ENCODE measurements around the gene CYP26A1. TPM values are rescaled to one million over a fixed set of nuclear protein-coding genes. Genes with fewer than 3 reads are reported as not detected.

CYP26A1 gene
- not detected for total RNA-seq

GRCh38 chr10:93073539-93074146 lies at the start of gene CYP26A1:
TSS of gene CYP26A1 (plus strand) at chr10:93073893. CDS start at chr10:93073935, 42 bp downstream.
- no peak for DNase-seq
- Mint-ChIP-seq H3K9me3 (no peaks in the 10 kb centered on the region), H3K36me3 (no peaks in the 10 kb centered on the region), H3K4me3 (peak within 1 kb of the TSS; percentile 63), H3K27ac (no peak within 1 kb of the TSS), H3K27me3 (peaks cover 75% of the 10 kb centered on the region), H3K4me1 (ENCODE audit: low read depth) (peaks cover 33% of the 10 kb centered on the region)
- intact Hi-C loops (cut with micrococcal nuclease) = loop anchor here (10.0 kb wide), 1 partner anchor 379 kb away; no protein-coding TSS in a partner anchor
- POLR2A ChIA-PET = no interaction called here
- CTCF ChIA-PET = interaction anchor here (1.1 to 1.5 kb wide), 3 partner anchors 9 to 409 kb away, joined by 3 to 4 read pairs (median 3); partner anchors contain the start of gene MYOF

- no peak overlapping the region for H3K4me3 Mint-ChIP-seq
- DNase-seq = no peak
- no peaks in the 10 kb centered on the region for H3K4me1 Mint-ChIP-seq (ENCODE audit: low read depth)
- H3K27ac Mint-ChIP-seq = no peak overlapping the region
- CTCF ChIA-PET = no interaction called here
- intact Hi-C loops (cut with micrococcal nuclease) = no loop called here
- H3K36me3 Mint-ChIP-seq = peaks cover 4% of the 10 kb centered on the region
- POLR2A ChIA-PET = no interaction called here
- H3K27me3 Mint-ChIP-seq = no peaks in the 10 kb centered on the region
- no peaks in the 10 kb centered on the region for H3K9me3 Mint-ChIP-seq
These were observed 47.6 kb upstream of the CYP26A1 start for GRCh38 chr10:93026072-93026471.

GRCh38 chr10:93027508-93027907 lies 46.2 kb upstream of the CYP26A1 start:
- ChIA-PET POLR2A (no interaction called here), CTCF (no interaction called here)
- Mint-ChIP-seq H3K9me3 (no peaks in the 10 kb centered on the region), H3K27ac (no peak overlapping the region), H3K4me3 (no peak overlapping the region), H3K4me1 (ENCODE audit: low read depth) (no peaks in the 10 kb centered on the region), H3K27me3 (no peaks in the 10 kb centered on the region), H3K36me3 (peaks cover 4% of the 10 kb centered on the region)
- DNase-seq = no peak
- intact Hi-C loops (cut with micrococcal nuclease) = no loop called here

GRCh38 chr10:93028883-93029282 lies 44.8 kb upstream of the CYP26A1 start:
- H3K27me3 Mint-ChIP-seq = no peaks in the 10 kb centered on the region
- H3K4me3 Mint-ChIP-seq = no peak overlapping the region
- H3K36me3 Mint-ChIP-seq = peaks cover 4% of the 10 kb centered on the region
- ChIA-PET POLR2A (no interaction called here), CTCF (no interaction called here)
- H3K9me3 Mint-ChIP-seq = no peaks in the 10 kb centered on the region
- no peaks in the 10 kb centered on the region for H3K4me1 Mint-ChIP-seq (ENCODE audit: low read depth)
- intact Hi-C loops (cut with micrococcal nuclease) = no loop called here
- DNase-seq = no peak
- H3K27ac Mint-ChIP-seq = no peak overlapping the region

- H3K27me3 Mint-ChIP-seq = no peaks in the 10 kb centered on the region
- no peaks in the 10 kb centered on the region for H3K9me3 Mint-ChIP-seq
- CTCF ChIA-PET = interaction anchor here (1.1 kb wide), 1 partner anchor 8 kb away, joined by 3 read pairs; no protein-coding TSS in a partner anchor
- H3K4me1 Mint-ChIP-seq (ENCODE audit: low read depth) = no peaks in the 10 kb centered on the region
- peaks cover 4% of the 10 kb centered on the region for H3K36me3 Mint-ChIP-seq
- H3K27ac Mint-ChIP-seq = no peak overlapping the region
- intact Hi-C loops (cut with micrococcal nuclease) = no loop called here
- POLR2A ChIA-PET = no interaction called here
- H3K4me3 Mint-ChIP-seq = no peak overlapping the region
- DNase-seq = no peak
These were observed 43.3 kb upstream of the CYP26A1 start for GRCh38 chr10:93030409-93030808.

GRCh38 chr10:93032105-93032808 lies 41.4 kb upstream of the CYP26A1 start:
- POLR2A ChIA-PET = no interaction called here
- CTCF ChIA-PET = interaction anchor here (1.0 kb wide), 1 partner anchor 67 kb away, joined by 5 read pairs; no protein-coding TSS in a partner anchor
- intact Hi-C loops (cut with micrococcal nuclease) = no loop called here
- Mint-ChIP-seq H3K4me3 (no peak overlapping the region), H3K9me3 (no peaks in the 10 kb centered on the region), H3K36me3 (peaks cover 4% of the 10 kb centered on the region), H3K27me3 (no peaks in the 10 kb centered on the region), H3K27ac (no peak overlapping the region), H3K4me1 (ENCODE audit: low read depth) (no peaks in the 10 kb centered on the region)
- no peak for DNase-seq

GRCh38 chr10:93032809-93033137 lies 40.9 kb upstream of the CYP26A1 start:
- CTCF ChIA-PET = interaction anchor here (1.0 kb wide), 1 partner anchor 68 kb away, joined by 5 read pairs; no protein-coding TSS in a partner anchor

GRCh38 chr10:93034426-93034825 lies 39.3 kb upstream of the CYP26A1 start:
- H3K4me3 Mint-ChIP-seq = no peak overlapping the region
- POLR2A ChIA-PET = no interaction called here

More at GRCh38 chr10:93032809-93033137, 40.9 kb upstream of the CYP26A1 start:
- Mint-ChIP-seq H3K9me3 (no peaks in the 10 kb centered on the region), H3K36me3 (peaks cover 2% of the 10 kb centered on the region), H3K27ac (no peak overlapping the region), H3K4me3 (no peak overlapping the region), H3K4me1 (ENCODE audit: low read depth) (no peaks in the 10 kb centered on the region), H3K27me3 (no peaks in the 10 kb centered on the region)
- intact Hi-C loops (cut with micrococcal nuclease) = no loop called here
- no peak for DNase-seq
- POLR2A ChIA-PET = no interaction called here

GRCh38 chr10:93039110-93039509 lies 34.6 kb upstream of the CYP26A1 start:
- POLR2A ChIA-PET = no interaction called here

More at GRCh38 chr10:93034426-93034825, 39.3 kb upstream of the CYP26A1 start:
- intact Hi-C loops (cut with micrococcal nuclease) = no loop called here
- Mint-ChIP-seq H3K27ac (no peak overlapping the region), H3K9me3 (no peaks in the 10 kb centered on the region), H3K36me3 (peaks cover 2% of the 10 kb centered on the region), H3K27me3 (no peaks in the 10 kb centered on the region), H3K4me1 (ENCODE audit: low read depth) (no peaks in the 10 kb centered on the region)
- DNase-seq = no peak
- CTCF ChIA-PET = no interaction called here

GRCh38 chr10:93039721-93040120 lies 34.0 kb upstream of the CYP26A1 start:
- CTCF ChIA-PET = interaction anchor here (1.7 kb wide), 1 partner anchor 77 kb away, joined by 3 read pairs; no protein-coding TSS in a partner anchor
- no peaks in the 10 kb centered on the region for H3K4me1 Mint-ChIP-seq (ENCODE audit: low read depth)
- no peaks in the 10 kb centered on the region for H3K9me3 Mint-ChIP-seq
- intact Hi-C loops (cut with micrococcal nuclease) = loop anchor here (2.0 kb wide), 2 partner anchors 75 to 155 kb away; no protein-coding TSS in a partner anchor
- peaks cover 2% of the 10 kb centered on the region for H3K36me3 Mint-ChIP-seq
- H3K4me3 Mint-ChIP-seq = no peak overlapping the region
- POLR2A ChIA-PET = no interaction called here
- H3K27ac Mint-ChIP-seq = no peak overlapping the region
- no peak for DNase-seq
- no peaks in the 10 kb centered on the region for H3K27me3 Mint-ChIP-seq

More at GRCh38 chr10:93039110-93039509, 34.6 kb upstream of the CYP26A1 start:
- intact Hi-C loops (cut with micrococcal nuclease) = loop anchor here (2.0 kb wide), 2 partner anchors 74 to 154 kb away; no protein-coding TSS in a partner anchor
- DNase-seq = no peak
- Mint-ChIP-seq H3K36me3 (peaks cover 2% of the 10 kb centered on the region), H3K9me3 (no peaks in the 10 kb centered on the region), H3K4me1 (ENCODE audit: low read depth) (no peaks in the 10 kb centered on the region), H3K4me3 (no peak overlapping the region), H3K27me3 (no peaks in the 10 kb centered on the region), H3K27ac (no peak overlapping the region)
- CTCF ChIA-PET = interaction anchor here (1.1 to 1.7 kb wide), 2 partner anchors 74 to 76 kb away, joined by 3 read pairs; no protein-coding TSS in a partner anchor

GRCh38 chr10:93054486-93054885 lies 19.2 kb upstream of the CYP26A1 start:
- ChIA-PET CTCF (no interaction called here), POLR2A (no interaction called here)
- no peaks in the 10 kb centered on the region for H3K27me3 Mint-ChIP-seq
- H3K36me3 Mint-ChIP-seq = peaks cover 19% of the 10 kb centered on the region
- H3K9me3 Mint-ChIP-seq = no peaks in the 10 kb centered on the region
- no peak for DNase-seq
- no peaks in the 10 kb centered on the region for H3K4me1 Mint-ChIP-seq (ENCODE audit: low read depth)
- no peak overlapping the region for H3K4me3 Mint-ChIP-seq
- no peak overlapping the region for H3K27ac Mint-ChIP-seq
- intact Hi-C loops (cut with micrococcal nuclease) = no loop called here

- ChIA-PET POLR2A (no interaction called here), CTCF (interaction anchor here (0.6 to 1.3 kb wide), 3 partner anchors 10 to 52 kb away, joined by 3 to 4 read pairs (median 3); no protein-coding TSS in a partner anchor)
- Mint-ChIP-seq H3K36me3 (peaks cover 24% of the 10 kb centered on the region), H3K27ac (no peak overlapping the region), H3K27me3 (peaks cover 20% of the 10 kb centered on the region), H3K9me3 (no peaks in the 10 kb centered on the region), H3K4me1 (ENCODE audit: low read depth) (peaks cover 17% of the 10 kb centered on the region), H3K4me3 (no peak overlapping the region)
- intact Hi-C loops (cut with micrococcal nuclease) = no loop called here
- no peak for DNase-seq
These were observed 15.6 kb upstream of the CYP26A1 start for GRCh38 chr10:93058139-93058538.
